HG03108 (cell line): Measurements from ENCODE around the gene C11orf68.
A peak's percentile ranks its signal among the peaks of the same experiment; 100 is the strongest.
"Not testable (repeated sequence)": the region's sequence is repeated elsewhere in the genome, so short reads cannot be mapped to it uniquely, and the experiment has no call there.

Experiments
- ATAC-seq: cut with Tn5 transposase; IDR thresholded peaks from one replicate; pipeline ENCODE4 v1.9.1; 2021; ENCODE audit warnings: moderate library complexity; ENCODE audit not compliant: unreplicated experiment

Gene C11orf68

DNA sequence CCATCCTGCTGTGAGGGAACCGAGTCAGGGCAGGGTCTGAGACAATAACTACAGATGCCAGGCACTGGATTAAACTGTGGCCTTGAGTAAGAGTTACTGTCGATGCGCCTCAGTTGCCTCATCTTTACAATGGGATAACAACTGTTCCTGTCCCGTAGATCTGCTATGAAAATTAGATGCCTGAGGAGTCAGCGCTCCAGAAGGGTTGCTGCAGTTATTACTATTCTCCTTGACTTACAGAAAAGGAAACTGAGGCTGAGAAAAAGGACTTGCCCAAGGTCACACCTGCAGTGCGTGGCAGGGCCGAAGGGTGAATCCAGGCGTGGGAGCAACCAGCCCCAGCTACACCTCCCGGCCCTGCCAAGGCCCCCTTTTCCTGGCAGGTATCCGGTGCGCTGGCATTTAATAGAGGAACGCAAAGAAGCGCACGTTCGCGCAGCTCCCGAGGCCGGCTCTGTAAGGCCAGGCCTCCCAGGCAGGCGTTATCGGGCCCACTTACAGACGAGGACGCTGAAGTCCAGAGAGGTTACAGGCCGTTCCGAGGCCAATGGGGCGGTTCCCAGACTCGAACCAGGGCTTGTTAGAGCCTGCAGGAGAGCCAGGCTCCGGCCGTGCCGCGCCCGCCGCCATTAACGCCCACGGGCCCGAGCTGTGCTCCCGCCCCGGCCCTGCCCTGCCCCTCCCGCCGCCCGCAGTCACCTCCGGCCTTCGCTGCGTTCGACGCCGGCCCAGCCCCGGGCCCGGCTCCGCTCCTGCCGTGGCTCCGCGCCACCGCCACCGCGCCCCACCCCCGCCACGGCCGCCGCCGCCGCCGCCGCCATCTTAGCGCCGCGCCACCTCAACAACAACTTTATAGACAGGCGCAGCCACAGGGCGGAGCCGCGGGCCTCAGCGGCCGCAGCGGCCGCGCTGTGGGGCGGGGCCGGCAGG, at the start of gene C11orf68:
C11orf68 (minus strand) TSS at position 852 of the 930 bp plus-strand sequence; CDS start at position 821, 31 bp downstream.
- peak; percentile 37 for ATAC-seq

DNA sequence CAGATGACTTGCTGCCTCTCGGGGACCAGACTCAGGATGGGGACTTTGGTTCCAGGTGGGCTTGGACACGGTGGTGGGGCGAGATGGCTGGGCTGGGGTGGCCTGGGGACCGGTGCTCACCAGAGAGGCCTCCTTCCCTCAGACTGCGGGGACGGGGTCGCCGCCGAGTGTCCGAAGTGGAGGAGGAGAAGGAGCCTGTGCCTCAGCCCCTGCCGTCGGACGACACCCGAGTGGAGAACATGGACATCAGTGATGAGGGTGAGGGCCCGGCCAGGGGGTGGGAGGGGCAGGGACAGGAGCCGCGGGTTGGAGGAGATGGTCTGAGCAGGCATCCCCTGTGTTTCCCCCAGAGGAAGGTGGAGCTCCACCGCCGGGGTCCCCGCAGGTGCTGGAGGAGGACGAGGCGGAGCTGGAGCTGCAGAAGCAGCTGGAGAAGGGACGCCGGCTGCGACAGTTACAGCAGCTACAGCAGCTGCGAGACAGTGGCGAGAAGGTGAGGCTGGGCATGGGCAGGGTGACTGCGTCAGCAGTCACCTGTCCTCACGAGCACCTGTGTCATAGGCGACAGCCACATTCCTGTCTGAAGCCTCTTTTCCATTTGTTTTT, 48.6 kb upstream of the C11orf68 start:
- no peak for ATAC-seq

DNA sequence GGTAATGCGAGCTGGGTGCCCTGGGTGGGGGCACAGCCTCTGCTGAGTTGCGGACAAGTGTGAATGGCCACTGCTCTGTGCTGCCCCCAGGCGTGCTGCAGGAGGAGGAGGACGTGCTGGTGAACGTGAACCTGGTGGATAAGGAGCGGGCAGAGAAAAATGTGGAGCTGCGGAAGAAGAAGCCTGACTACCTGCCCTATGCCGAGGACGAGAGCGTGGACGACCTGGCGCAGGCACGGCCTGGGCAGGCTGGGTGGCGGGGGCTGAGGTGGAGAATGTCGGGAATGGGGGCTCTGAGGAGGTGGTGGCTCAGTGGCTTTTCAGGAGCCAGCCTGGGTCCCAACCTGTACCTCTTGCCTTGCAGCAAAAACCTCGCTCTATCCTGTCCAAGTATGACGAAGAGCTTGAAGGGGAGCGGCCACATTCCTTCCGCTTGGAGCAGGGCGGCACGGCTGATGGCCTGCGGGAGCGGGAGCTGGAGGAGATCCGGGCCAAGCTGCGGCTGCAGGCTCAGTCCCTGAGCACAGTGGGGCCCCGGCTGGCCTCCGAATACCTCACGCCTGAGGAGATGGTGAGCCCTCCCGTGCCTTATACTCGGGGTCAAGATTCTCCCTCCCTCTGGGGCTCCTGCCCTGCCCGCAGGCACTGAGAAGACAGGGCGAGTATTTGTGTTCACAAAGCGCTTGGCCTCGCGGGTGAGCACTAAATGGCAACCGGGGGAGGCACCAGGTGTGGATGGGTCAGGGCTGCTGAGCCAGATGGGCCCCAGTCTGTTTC, 47.3 kb upstream of the C11orf68 start:
- ATAC-seq: no peak

DNA sequence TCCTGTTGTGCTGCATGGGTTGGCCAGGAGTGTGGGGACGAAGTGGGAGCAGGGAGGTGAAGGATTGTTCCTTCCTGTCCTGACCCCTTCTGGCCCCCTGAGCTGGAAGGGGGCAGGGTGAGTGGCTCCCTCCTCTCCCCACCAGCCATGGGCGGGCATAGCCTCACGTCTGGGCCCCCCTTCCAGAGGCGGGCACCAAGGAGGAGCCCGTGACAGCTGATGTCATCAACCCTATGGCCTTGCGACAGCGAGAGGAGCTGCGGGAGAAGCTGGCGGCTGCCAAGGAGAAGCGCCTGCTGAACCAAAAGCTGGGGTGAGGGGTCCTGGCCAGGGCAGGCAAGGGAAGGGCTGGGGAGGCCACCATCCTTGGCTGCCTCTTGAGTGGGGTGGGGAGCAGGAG, 46.0 kb upstream of the C11orf68 start:
- ATAC-seq: no peak

DNA sequence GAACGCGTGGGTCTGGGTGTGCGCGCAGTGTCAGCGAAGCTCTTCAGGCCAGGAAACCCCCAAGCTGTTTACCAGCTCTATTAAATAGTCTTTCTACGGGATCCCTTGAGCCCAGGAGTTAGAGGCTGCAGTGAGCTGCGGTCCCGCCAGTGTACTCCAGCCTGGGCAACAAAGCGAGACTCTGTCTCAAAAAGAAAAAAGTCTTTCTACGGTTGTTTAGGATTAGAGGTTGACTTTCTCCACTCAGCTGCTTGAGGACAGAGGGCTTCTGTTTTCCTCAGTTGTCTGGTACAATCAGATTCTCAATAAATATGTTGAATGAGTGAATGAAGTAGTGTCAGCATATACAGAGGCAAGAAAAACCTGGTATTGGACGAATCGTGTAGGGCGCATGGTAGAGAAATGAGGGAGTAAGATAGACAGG, 43.3 kb upstream of the C11orf68 start:
- no peak for ATAC-seq

DNA sequence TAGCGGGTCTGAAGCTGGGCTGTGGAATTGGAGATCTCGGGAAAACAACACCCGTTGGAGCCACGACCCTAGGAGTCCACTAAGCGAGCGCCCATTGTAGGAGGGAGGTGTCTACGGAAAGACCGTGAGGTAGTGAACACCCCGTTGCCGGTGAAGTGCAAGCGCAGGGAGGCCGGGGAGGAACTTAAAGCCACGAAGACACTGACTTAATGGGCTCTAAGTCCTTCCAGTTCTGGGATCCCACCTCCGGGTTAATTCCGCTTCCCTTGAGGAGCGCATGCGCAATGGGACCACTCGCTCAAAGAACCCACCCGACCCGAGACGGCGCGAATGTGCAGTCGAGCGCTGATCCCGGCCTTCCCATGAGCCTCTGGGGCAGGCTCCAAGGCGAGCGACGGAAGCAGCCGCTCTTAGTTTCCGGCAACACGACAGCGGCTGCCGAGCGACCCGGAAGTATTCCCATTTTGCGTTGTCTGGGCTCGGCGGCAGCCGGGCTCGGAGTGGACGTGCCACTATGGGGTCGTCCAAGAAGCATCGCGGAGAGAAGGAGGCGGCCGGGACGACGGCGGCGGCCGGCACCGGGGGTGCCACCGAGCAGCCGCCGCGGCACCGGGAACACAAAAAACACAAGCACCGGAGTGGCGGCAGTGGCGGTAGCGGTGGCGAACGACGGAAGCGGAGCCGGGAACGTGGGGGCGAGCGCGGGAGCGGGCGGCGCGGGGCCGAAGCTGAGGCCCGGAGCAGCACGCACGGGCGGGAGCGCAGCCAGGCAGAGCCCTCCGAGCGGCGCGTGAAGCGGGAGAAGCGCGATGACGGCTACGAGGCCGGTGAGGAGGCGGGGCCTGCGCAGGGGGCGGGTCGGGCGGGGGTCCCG, 42.6 kb upstream of the C11orf68 start, which contains the start of gene SART1:
SART1 (plus strand) TSS at position 468 of the 874 bp plus-strand sequence; CDS start at position 515, 47 bp downstream.
- ATAC-seq: peak; percentile 81

DNA sequence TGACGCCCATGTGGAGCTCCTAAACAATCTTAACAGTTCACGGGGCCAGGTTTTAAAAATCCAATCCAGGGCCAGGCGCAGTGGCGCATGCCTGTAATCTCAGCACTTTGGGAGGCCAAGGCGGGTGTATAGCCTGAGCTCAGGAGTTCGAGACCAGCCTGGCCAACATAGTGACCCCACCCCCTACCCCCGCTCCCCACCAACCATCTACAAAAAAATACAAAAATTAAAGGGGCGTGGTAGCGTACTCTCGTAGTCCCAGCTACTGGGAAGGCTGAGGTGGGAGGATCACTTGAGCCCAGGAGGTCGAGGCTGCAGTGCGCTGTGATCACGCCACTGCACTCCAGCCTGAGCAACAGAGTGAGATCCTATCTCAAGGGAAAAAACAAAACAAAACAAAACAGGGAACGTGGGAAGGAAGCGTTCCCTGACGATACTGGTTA, 42.0 kb upstream of the C11orf68 start:
- ATAC-seq: no peak

DNA sequence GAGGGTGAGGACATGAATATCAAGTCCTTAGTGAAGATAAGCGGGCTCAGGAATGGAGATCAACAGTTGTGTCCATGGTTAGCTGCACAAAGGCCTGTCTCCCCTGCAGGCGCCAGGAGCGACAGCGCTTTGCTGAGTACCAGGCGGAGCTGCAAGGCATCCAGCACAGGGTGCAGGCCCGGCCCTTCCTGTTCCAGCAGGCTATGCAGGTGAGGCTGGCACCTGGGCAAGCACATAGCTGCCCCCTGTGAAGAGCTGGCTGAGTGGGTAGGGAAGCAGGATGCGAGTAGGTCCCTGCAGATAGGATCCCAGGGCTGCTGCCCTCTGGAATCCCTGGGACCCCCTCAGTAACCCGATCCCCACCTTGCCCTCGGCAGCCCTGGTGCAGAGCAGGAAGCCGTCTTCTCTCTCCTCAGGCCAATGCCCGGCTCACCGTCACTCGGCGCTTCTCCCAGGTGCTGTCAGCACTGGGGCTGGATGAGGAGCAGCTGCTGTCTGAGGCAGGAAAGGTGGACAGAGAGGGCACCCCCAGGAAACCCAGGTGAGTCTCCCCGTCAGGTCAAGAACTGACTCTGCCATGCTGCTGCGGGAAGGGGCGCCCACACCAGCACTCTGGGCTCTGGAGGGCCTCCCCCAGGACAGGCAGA, 40.0 kb upstream of the C11orf68 start:
- no peak for ATAC-seq

DNA sequence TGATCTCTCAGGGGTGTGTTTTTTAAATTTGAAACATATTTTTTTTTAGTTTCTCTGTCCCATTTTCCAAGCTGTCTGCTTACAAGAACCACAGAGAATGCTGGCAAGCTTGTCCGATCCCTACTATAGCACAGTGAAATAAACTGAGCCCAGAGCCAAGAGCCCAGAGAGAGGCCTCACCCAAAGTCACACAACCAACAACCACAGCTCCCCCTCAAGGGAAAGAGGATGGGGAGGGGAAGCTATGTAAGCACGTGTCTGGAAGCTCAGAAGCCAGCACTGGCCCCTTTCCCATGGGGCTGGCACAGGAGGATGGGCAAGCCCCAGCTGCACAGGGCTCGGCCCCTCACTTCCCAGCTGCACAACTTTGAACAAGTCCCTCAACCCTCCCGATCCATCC, 39.4 kb upstream of the C11orf68 start:
- ATAC-seq: no peak

DNA sequence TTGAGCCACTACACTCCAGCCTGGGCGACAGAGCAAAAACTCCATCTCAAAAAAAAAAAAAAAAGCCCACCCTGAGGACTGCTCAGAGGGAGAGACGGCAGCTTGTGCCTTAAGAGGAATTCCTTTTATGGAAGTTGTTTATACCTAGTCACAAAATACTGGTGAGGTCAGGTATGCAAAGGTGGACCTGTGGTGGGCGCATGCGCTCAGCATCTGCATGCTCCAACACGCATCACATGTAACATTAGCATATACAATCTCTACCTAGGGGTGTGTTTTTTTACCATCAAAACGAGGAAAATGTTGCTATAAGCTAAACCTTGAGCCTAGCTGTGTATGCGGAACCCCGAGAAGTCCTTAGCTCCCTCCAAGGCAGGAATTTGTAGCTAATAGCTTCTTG, 35.9 kb upstream of the C11orf68 start:
- no peak for ATAC-seq

DNA sequence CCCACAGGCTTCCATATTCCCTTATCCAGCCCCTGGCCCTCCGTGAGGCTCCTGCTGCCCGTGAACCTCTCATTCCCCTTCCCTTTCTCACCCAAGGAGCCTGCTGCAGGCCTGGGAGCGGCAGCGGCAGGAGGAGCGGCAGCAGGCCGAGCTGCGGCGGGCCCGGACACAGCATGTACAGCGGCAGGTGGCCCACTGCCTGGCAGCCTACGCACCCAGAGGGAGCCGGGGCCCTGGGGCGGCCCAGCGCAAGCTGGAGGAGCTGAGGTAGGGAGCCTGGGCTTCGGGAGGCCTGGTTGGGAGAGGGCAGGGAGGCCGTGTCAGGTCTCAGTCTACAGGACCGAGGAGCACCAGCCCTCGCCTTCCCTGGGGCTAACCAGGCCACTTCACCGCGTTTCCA, 34.6 kb upstream of the C11orf68 start:
- no peak for ATAC-seq

DNA sequence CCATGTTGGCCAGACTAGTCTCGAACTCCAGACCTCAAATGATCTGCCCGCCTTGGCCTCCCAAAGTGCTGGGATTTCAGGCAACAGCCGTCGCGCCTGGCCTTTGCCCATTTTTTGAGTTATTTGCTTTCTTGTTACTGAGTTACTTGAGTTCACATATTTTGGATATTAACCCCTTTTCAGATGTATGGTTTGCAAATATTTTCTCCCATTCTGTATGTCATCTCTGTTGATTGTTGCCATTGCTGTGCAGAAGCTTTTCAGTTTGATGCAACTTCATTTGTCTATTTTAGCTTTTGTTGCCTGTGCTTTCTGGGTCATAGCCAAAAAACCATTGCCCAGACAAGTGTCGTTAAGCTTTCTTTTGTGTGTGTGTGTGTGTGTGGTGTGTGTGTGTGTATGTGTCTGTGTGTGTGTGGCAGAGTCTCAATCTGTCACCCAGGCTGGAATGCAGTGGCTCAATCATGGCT, 33.2 kb upstream of the C11orf68 start:
- ATAC-seq: no peak

DNA sequence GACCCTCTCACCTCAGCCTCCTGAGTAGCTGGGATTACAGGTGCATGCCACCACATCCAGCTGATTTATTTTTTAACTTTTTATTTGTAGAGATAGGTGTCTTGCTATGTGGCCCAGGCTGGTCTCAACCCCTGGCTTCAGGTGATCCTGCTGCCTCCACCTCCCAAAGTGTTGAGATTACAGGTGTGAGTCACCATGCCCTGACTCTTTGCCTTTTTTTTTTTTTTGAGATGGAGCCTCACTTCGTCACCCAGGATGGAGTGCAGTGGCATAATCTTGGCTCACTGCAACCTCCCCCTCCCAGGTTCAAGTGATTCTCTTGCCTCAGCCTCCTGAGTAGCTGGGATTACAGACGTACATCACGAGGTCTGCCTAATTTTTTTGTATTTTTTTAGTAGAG, 32.8 kb upstream of the C11orf68 start:
- ATAC-seq: not testable (repeated sequence)

DNA sequence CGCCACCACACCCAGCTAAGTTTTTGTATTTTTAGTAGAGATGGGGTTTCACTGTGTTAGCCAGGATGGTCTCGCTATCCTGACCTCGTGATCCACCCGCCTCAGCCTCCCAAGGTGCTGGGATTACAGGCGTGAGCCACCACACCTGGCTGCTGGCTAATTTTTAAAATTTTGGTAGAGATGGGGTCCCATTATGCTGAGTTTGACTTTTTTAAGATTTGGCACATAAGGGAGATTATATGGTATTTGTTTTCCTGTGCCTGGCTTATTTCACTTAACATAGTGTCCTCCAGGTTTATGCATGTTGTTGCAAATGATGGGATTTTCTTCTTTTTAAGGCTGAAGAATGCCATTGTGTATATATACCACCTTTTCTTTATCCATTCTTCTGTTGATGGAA, 31.8 kb upstream of the C11orf68 start:
- not testable (repeated sequence) for ATAC-seq

DNA sequence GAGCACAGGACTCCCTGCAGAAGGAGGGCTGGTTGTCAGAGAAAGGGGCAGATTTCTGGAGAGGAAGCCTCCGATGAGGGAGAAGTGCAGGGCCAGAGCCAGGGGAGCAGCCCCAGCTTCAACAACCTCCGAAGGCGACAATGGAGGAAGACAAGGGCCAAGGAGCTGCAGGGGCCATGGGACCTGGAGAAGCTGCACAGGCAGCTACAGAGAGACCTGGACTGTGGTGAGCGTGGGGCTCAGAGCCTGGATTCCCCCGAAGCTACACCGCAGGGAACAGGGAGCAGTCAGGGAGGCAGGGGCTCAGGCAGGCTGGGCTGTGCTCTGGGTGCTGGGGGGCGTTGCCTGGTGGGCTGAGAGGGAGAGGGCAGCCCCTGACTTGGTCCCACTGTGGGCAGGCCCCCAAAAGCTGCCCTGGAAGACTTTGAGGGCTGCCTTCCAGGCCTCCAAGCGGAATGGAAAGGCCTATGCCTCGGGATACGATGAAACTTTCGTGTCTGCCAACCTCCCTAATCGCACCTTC, 28.8 kb upstream of the C11orf68 start:
- ATAC-seq: no peak

DNA sequence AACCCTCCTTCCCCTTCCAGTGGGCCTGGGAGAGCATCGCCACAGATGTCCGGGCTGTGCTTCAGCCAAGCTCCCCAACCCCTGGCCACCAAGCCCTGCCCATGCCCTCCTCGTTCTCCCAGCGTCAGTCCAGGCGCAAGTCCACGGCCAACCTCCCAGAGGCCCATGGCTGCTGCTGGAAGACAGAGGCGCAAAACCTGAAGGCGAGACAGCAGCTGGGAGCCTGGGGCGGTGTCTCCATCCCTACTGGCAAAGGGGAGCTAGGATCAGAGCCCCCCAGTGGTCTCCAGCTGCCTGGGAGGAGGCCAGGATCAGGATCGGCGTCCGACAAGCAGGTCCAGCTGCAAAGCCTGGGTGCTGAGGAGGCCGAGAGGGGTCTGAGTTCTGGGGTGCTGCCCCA, 28.3 kb upstream of the C11orf68 start:
- ATAC-seq: no peak

DNA sequence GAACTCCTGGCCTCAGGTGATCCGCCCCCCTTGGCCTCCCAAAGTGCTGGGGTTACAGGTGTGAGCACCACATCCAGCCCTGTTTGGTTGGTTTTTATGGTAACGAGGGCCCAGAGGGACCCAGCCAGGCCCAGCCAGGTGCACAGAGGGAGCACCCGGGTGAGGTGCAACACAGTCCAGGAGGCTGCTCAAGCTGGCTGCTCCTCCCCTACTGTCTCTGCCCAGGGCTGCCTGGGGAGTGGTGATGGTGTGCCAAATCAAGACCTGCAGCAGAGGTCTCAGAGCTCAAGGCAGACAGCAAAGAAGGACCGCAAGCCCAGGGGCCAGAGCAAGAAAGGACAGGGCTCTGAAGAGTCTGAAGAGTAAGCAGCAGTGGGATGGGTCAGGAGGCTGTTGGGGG, 27.8 kb upstream of the C11orf68 start:
- ATAC-seq: no peak

DNA sequence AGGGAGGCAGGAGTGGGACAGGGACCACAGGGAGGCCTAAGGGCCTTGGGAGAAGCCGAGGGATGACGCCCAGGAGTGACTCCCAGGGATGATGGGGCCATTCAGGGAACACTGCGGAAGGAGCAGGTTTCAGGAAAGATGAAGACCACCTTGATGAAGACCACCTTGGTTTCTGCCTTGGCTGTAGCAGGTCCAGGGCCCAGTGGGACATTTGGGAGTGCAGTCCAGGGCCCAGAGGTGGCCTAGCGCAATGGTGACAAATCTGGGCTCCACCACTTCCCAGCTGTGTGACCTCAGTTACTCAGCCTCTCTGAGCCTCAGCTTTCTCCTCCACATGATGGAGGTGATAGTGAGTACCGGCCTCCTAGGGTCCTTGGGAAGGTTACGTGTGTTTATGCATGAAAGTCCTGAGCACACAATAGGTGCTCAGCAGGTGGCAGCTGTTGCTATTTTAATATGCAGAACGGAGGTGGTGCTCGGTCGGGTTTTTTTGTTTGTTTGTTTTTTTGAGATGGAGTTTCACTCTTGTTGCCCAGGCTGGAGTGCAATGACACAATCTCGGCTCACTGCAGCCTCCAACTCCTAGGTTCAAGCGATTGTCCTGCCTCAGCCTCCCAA, 27.2 kb upstream of the C11orf68 start:
- no peak for ATAC-seq

DNA sequence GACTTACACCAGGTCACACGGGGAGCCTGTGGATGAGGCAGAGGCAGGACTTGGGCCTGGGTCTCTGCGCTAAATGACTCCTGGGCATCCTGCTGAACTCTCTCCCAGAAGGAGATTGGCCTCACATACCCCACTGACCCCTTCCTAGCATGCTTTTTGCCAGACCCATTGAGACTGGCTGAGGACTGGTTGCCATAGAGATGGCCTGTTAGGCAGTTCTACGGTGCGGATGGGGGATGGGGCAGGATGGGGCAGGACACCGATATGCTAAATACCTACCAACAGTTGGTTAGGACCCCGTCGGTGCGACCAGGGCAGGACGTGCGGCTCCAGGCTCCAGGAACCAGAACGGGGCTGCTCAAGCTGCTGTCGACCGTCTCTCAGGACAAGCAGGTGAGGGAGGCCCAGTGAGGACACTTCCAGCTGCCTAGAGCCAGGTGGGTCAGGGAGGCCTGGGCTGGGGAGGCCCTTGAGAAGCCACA, 26.6 kb upstream of the C11orf68 start, which contains the start of gene TSGA10IP:
TSGA10IP (plus strand) TSS at position 51 of the 482 bp plus-strand sequence; CDS start at position 247, 196 bp downstream.
- no peak for ATAC-seq
